ENCODE measurements around the gene TRPM4. TPM values are rescaled to one million over a fixed set of nuclear protein-coding genes. Genes with fewer than 3 reads are reported as not detected.
"Not testable (repeated sequence)": the region's sequence is repeated elsewhere in the genome, so short reads cannot be mapped to it uniquely, and the experiment has no call there.

Gene TRPM4
- total RNA-seq, 1 donor from 2014 or later: 31.5 TPM

DNA sequence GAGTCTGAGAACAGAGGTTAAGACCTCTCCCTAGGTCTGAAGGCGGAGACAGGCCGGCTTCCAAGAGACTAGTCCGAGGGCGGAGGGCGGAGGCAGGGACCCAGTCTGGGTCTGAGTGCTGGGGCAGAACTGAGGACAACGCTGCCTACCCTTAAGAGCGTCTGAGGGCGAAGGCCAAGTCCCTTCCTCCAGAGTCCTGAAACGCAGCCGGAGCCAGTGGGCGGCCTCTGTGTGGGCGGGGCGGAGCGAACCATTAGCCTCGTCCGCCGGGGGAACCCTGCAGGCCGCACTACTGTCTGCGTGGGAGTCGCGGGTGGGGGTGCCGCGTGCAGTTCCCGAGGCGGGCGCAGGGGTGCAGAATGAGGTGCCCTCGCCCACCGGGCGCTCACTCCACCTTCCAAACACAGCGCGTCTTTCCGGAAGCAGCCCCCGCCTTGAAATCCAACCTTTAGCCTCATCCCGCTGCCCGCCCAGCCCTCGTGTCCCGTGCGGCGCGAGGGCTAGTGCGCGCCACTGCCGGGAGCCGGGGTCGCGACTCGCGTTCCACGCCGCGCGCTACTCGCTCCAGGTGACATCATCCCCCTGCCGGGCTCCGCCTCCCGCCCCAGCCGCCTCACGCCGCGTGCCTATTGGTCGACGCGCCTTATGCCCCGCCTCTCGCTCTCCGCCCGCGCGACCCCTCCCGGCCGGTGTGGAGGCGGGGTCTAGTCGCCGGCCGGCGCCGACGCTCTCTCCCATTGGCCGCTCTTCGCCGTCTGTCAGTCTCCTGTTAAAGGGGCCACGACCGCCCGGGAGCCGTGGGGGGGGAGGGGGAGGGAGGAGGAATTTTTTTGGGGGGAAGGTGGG lies 38.8 kb upstream of the TRPM4 start, which contains the start of gene C19orf73:
Gene C19orf73 (minus strand): TSS at position 579 of the 846 bp plus-strand sequence. CDS start 121 bp downstream, at position 458.
- Histone ChIP-seq H3K4me1 (peaks cover 46% of the 10 kb centered on the region), H3K4me3 (peak within 1 kb of the TSS; percentile 75), H3K36me3 (no peaks in the 10 kb centered on the region), H3K27ac (replicated peaks) (peak within 1 kb of the TSS; percentile 99), H3K9me3 (replicated peaks) (no peaks in the 10 kb centered on the region), H3K27me3 (ENCODE audit: low read depth) (no peaks in the 10 kb centered on the region)
- peak; percentile 96 for DNase-seq
- TF ChIP-seq, protein P1, sequence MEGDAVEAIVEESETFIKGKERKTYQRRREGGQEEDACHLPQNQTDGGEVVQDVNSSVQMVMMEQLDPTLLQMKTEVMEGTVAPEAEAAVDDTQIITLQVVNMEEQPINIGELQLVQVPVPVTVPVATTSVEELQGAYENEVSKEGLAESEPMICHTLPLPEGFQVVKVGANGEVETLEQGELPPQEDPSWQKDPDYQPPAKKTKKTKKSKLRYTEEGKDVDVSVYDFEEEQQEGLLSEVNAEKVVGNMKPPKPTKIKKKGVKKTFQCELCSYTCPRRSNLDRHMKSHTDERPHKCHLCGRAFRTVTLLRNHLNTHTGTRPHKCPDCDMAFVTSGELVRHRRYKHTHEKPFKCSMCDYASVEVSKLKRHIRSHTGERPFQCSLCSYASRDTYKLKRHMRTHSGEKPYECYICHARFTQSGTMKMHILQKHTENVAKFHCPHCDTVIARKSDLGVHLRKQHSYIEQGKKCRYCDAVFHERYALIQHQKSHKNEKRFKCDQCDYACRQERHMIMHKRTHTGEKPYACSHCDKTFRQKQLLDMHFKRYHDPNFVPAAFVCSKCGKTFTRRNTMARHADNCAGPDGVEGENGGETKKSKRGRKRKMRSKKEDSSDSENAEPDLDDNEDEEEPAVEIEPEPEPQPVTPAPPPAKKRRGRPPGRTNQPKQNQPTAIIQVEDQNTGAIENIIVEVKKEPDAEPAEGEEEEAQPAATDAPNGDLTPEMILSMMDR (IDR thresholded peaks at IDR 0.05; ENCODE audit: borderline replicate concordance): peak; percentile 32
- intact Hi-C loops (cut with micrococcal nuclease): no loop called here

DNA sequence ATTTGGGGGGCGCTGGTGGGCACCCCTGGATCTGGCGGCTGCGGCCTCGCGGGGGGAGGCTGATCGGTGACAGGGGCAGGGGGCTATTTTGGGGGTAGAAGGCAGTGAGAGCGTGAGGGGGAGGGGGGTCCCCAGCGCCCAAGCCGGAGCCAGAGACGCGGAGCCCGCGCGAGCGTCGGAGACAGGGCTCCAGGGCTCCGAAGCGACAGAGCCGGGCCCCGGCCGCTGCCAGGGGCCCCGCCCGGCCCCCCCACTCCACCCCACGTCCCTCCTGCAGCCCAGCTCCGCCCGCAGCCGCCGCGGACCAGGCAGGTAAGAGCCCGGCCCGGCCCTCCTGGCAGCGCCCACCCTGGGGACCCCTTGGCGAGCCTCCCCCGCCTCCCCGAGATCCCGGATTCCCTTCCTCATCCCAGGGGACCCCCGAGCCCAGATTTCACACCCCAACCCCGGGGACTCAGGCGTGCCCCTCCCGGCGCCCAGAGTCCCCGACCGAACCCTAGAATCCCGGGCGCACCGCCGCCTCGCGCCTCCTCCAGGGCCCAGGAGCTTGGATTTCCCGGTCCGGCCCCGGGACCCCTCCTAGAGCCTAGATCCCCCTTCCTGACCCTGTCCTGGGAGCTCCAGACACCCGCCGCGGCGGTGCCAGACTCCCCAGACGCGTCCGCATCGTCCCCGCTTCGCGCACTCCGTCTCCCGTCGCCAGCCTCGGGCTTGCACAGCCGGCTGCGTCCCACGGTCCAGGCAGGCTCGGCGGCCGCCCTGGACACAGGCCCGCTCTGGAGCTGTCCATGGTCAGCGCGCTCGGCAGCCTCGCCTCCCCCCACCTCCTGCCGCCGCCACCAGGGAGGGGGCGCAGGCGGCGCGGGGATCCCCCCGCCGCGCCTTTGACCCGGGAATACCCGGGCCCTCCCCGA lies 37.9 kb upstream of the TRPM4 start, which contains the start of gene PPFIA3:
Gene PPFIA3 (plus strand): TSS at position 134 of the 914 bp plus-strand sequence. CDS start 8,330 bp downstream, outside the sequence.
- Histone ChIP-seq H3K27ac (replicated peaks) (peak within 1 kb of the TSS; percentile 99), H3K4me1 (peaks cover 38% of the 10 kb centered on the region), H3K4me3 (peak within 1 kb of the TSS; percentile 75), H3K9me3 (replicated peaks) (no peaks in the 10 kb centered on the region), H3K36me3 (no peaks in the 10 kb centered on the region), H3K27me3 (ENCODE audit: low read depth) (no peaks in the 10 kb centered on the region)
- DNase-seq: peak; percentile 76
- intact Hi-C loops (cut with micrococcal nuclease): no loop called here
- TF ChIP-seq, protein P1 (IDR thresholded peaks at IDR 0.05; ENCODE audit: borderline replicate concordance): no peak

DNA sequence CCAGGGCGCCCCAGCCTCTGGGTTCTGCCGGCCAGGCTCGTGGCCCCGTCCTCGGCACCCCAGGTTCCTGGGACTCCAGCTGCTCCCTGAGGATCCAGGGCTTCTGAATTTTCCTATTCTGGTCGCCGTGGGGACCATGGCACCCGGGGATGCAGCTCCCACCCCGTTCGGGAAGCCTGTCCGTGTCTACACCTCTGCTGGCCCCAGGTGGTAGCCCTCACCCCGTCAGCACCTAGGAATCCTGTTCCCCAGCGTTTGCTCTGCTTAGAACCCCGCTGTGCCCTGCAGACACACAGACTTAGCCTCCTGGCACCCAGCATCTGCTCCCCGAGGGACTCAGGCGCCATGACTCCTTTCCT lies 37.3 kb upstream of the TRPM4 start:
- intact Hi-C loops (cut with micrococcal nuclease): no loop called here
- TF ChIP-seq, protein P1 (IDR thresholded peaks at IDR 0.05; ENCODE audit: borderline replicate concordance): no peak

DNA sequence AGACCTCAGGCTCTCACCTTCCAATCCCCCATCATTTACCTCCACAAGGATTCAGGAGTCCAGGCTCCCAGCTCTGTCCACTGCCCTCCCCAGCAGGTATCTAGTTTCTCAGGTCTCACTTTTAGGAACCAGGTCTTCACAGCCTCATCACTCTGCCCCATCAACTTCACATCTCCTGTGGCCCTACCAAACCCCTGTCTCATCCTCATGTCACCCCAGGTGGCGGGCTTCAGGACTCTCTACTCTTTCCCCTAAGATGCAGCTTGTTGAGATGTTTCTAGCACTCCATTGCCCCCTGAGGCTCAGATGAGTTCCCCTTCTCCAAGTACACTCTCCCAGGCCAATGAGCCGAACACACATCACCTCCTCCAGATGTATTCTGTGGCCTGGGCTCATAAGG lies 36.7 kb upstream of the TRPM4 start:
- no peak overlapping the region for H3K4me3 ChIP-seq
- H3K27ac ChIP-seq (replicated peaks): no peak overlapping the region
- H3K36me3 ChIP-seq: no peaks in the 10 kb centered on the region
- H3K9me3 ChIP-seq (replicated peaks): no peaks in the 10 kb centered on the region
- DNase-seq: no peak
- TF ChIP-seq, protein P1 (IDR thresholded peaks at IDR 0.05; ENCODE audit: borderline replicate concordance): no peak
- intact Hi-C loops (cut with micrococcal nuclease): no loop called here
- no peaks in the 10 kb centered on the region for H3K27me3 ChIP-seq (ENCODE audit: low read depth)
- peaks cover 35% of the 10 kb centered on the region for H3K4me1 ChIP-seq

More for the DNA sequence above, 37.3 kb upstream of the TRPM4 start:
- DNase-seq: no peak
- Histone ChIP-seq H3K36me3 (no peaks in the 10 kb centered on the region), H3K9me3 (replicated peaks) (no peaks in the 10 kb centered on the region), H3K4me3 (peak overlapping the region; percentile 75), H3K27ac (replicated peaks) (no peak overlapping the region), H3K4me1 (peaks cover 34% of the 10 kb centered on the region), H3K27me3 (ENCODE audit: low read depth) (no peaks in the 10 kb centered on the region)

DNA sequence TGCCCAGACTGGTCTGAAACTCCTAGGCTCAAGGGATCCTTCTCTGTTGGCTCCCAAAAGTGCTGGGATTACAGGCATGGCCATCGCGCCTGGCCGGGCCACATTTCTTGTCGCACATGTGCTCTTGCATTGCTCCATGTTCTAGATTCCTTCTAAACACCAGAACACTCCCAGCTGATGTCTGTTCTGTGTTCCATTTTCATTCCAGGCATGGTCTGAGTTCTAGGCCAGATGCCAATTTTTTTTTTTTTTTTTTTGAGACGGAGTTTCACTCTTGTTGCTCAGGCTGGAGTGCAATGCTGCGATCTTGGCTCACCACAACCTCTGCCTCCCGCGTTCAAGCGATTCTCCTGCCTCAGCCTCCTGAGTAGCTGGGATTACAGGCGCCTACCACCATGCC lies 35.8 kb upstream of the TRPM4 start:
- H3K4me3 ChIP-seq; H3K27me3 ChIP-seq (ENCODE audit: low read depth); intact Hi-C loops (cut with micrococcal nuclease); H3K27ac ChIP-seq (replicated peaks); H3K9me3 ChIP-seq (replicated peaks); DNase-seq; H3K36me3 ChIP-seq: not testable (repeated sequence)
- H3K4me1 ChIP-seq: peaks cover 35% of the 10 kb centered on the region

DNA sequence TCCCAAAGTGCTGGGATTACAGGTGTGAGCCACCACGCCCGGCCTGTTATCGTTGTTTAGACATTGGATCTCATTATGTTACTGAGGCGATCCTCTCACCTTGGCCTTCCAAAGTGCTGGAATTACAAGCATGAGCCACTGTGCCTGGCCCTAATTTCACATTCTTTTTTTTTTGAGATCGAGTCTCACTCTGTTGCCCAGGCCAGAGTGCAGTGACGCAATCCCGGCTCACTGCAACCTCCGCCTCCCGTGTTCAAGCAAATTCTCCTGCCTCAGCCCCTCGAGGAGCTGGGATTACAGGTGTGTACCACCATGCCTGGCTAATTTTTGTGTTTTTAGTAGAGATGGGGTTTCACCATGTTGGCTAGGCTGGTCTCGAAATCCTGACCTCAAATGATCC lies 34.3 kb upstream of the TRPM4 start:
- peaks cover 30% of the 10 kb centered on the region for H3K4me1 ChIP-seq
- intact Hi-C loops (cut with micrococcal nuclease); H3K27ac ChIP-seq (replicated peaks); H3K9me3 ChIP-seq (replicated peaks); H3K36me3 ChIP-seq; DNase-seq; H3K4me3 ChIP-seq; H3K27me3 ChIP-seq (ENCODE audit: low read depth): not testable (repeated sequence)

Measured in left ventricle myocardium inferior (tissue), 1 donor.